ENCODE measurements around the gene COX7B. TPM values are rescaled to one million over a fixed set of nuclear protein-coding genes. Genes with fewer than 3 reads are reported as not detected.
"Not testable (repeated sequence)": the region's sequence is repeated elsewhere in the genome, so short reads cannot be mapped to it uniquely, and the experiment has no call there.

COX7B gene
- polyA plus RNA-seq, 4 donors: 168 to 377 (median 280) TPM

DNA sequence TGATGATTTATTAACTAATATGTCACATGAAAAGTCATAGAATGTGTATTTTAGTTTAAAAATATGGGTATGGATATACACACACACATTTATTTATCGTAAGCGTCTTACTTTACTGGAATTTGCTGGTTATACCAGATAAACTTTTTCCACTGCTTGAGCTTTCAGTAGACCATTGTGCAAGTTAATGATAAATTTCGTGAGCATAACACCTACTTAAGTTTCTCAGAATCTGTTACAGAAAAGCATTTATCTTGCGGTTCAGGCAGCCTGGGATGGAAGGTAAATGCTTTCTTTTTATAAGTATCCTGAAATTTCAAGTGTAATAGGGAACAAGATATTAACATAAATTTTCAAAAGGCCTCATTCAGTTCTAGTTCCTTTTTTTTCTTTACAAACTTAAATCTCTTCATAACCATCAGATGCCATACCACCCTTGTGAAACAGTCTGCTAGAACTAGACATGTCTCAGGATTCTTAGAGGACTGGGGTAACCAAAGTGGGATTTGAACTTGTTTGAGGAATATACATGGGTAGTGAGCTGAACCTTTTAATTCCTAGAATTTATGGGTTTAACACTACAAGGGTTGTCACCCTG is 38.9 kb downstream of the COX7B start:
- no peak for DNase-seq (ENCODE audit: low read depth in 4 of 4, low spot score in 3 of 4)

DNA sequence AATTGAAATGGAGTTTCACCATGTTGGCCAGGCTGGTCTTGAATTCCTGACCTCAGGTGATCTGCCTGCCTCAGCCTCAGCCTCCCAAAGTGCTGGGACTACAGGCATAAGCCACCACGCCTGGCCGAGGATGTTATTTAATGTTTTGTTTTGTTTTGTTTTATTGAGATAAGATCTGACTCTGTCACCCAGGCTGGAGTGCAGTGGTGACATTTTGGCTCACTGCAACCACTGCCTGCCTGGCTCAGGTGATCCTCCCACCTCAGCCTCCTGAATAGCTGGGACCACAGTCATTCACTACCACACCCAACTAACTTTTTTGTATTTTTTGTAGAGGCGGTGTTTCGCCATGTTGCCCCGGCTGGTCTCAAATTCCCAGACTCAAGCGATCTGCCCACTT is 45.8 kb downstream of the COX7B start:
- not testable (repeated sequence) for DNase-seq (ENCODE audit: low read depth in 4 of 4, low spot score in 3 of 4)

DNA sequence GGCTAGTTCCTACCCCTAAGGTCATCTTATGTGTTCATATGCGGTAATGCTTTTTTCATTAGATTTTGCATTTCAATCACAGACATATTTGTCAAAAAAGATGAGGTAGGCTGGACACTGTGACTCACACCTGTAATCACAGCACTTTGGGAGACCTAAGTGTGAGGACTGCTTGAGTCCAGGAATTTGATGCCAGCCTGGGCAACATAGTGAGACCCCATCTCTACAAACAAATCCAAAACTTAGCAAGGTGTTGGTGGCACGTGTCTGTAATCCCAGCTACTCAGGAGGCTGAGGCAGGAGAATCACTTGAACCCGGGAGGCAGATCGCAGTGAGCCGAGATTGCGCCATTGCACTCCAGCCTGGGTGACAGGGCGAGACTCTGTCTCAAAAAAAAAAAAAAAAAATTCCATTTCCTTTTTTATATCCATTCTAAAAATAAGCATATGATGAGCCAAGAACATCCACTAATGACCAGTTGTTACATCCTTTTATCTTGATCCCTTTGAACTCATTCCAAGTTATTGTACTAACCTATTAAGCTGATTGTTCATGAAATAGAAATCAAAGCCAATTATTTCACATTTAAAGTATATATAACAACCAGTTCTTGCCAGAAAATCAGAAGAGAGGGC is 46.8 kb downstream of the COX7B start:
- DNase-seq (ENCODE audit: low read depth in 4 of 4, low spot score in 3 of 4): no peak

DNA sequence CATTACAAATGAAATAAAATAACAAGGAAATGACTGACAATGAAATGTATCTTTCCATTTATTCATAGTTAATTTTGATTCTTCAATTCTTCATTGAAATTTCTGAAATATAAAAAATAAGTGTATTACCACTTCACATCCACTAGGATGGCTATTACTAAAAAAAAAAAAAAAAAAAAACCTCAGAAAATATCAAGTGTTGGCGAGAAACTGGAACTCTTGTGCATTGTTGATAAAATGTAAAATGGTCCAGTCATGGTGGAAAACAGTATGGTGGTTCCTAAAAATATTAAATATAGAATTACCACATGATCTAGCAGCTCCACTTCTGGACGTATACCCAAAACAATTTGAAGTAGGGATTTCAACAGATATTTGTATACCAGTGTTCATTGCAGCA is 47.3 kb downstream of the COX7B start:
- DNase-seq (ENCODE audit: low read depth in 4 of 4, low spot score in 3 of 4): no peak

DNA sequence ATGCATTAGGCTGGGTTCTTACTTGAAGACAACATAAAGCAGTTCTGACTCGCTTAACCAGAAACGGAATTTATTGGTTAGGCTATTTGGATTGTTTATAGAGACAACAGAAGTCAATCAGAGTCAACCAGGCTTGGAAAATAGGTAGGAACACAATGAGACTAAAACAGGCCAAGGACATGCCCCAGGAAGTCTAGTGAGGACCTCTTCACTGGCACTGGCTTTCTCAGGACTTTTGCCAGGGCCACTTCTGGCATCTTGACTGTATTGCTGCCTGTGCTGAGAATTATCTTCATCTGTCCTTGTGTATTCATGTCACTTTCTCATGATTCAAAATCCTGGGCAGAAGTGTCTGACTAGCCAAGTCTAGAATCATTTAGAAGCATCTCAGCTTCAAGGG is 50.6 kb downstream of the COX7B start:
- DNase-seq (ENCODE audit: low read depth in 4 of 4, low spot score in 3 of 4): no peak

DNA sequence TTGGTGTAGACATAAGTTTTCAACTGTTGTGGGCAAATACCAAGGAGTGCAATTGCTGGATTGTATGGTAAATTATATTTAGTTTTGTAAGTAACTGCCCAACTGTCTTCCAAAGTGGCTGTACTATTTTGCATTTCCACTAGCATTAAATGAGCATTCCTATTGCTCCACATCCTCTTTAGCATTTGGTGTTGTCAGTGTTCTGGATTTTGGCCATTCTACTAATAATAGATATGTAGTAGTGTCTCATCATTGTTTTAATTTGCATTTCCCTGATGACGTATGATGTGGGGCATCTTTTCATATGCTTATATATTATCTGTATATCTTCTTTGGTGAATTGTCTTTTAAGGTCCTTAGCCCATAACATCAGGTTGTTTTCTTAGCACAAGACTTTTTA is 52.9 kb downstream of the COX7B start:
- no peak for DNase-seq (ENCODE audit: low read depth in 4 of 4, low spot score in 3 of 4)

DNA sequence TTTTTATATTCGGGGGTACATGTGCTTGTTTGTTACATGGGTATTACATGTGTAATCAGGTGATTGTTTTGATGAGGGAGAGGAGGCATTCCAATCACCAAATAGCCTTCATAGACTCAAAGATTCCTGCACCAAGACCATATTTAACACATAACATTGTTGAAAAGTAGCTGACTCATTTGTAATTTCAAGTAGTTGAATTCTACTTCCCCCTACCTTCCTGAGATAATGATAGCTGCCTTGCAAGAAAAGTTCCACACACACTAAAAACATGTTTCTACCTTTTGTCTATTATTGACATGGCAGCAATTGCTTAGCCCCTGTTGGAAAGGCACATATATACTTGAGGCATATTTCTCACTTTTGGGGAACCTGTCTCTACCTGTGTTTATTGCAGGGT is 54.0 kb downstream of the COX7B start:
- DNase-seq (ENCODE audit: low read depth in 4 of 4, low spot score in 3 of 4): no peak

DNA sequence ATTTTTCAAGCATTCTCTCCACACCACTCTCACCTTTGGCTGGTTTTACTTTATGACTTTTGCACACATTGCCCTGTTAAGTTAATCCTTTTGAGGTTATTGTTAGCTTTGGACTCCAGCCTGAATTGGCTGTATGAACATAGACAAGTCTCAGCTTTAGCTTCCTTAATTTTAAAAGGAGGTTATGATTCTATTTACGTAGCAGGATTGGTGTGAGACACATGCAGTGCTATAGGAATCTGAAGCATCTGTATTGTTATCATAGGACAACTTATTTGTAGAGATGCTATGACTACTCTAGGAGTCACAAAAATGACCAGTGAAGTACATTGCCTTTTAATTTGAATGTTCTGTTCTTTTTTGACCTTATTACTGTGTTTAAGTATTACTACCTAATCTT is 54.4 kb downstream of the COX7B start:
- no peak for DNase-seq (ENCODE audit: low read depth in 4 of 4, low spot score in 3 of 4)

Other genes with a start within 250 kb of the COX7B start
- gene ATRX, start 113.3 kb upstream of the COX7B start, polyA plus RNA-seq (ENCODE audit: insufficient read length in 4 of 4): 10 to 100 TPM; 80.8 to 91.0 (median 85.6) TPM
- 100 to 1,000 TPM in 1 of 4 donors, 10 to 100 TPM in 3; 78.4 to 101 (median 90.9) TPM for gene MAGT1, start 4.0 kb upstream of the COX7B start, polyA plus RNA-seq (ENCODE audit: insufficient read length in 4 of 4)
- 10 to 100 TPM; 14.5 to 18.0 (median 16.8) TPM for gene ATP7A, start 11.2 kb downstream of the COX7B start, polyA plus RNA-seq (ENCODE audit: insufficient read length in 4 of 4)
- gene PGAM4, start 70.2 kb downstream of the COX7B start, polyA plus RNA-seq (ENCODE audit: insufficient read length in 4 of 4): under 1 TPM in 3 of 4 donors, not detected in 1; 0.19 to 0.66 (median 0.26) TPM
- 100 to 1,000 TPM; 228 to 448 (median 382) TPM for gene PGK1, start 204.8 kb downstream of the COX7B start, polyA plus RNA-seq (ENCODE audit: insufficient read length in 4 of 4)
- 10 to 100 TPM; 36.3 to 65.8 (median 47.9) TPM for gene TAF9B, start 240.2 kb downstream of the COX7B start, polyA plus RNA-seq (ENCODE audit: insufficient read length in 4 of 4)

All from left renal pelvis (tissue), 4 donors.